Peyer's patch (tissue), 4 donors: ENCODE results near the gene ERMP1. TPM values are rescaled to one million over a fixed set of nuclear protein-coding genes. Genes with fewer than 3 reads are reported as not detected.
A peak's percentile ranks its signal among the peaks of the same experiment; 100 is the strongest.

Experiments
- DNase-seq, 3 donors: peaks; one replicate each; pipeline ENCODE4 v3.0.0-alpha.2; 2017 to 2019
- H3K27ac ChIP-seq, 4 donors: fragments of 200-600 bp; sonication (generic); one replicate each; pipeline ENCODE4 v1.5.1; 2016 to 2019
- H3K27me3 ChIP-seq, 2 donors: fragments of 200-600 bp; sonication (generic); one replicate each; pipeline ENCODE4 v1.5.1; 2019
- H3K36me3 ChIP-seq, 3 donors: fragments of 200-600 bp; sonication (generic); one replicate each; pipeline ENCODE4 v1.5.1; 2016 to 2019
- H3K4me1 ChIP-seq, 4 donors: fragments of 200-600 bp; sonication (generic); one replicate each; pipeline ENCODE4 v1.5.1; 2016 to 2019
- H3K4me3 ChIP-seq, 4 donors: fragments of 200-600 bp; sonication (generic); 1 replicate in 3 of 4; 2 replicates in 1 of 4; pipeline ENCODE4 v1.5.1; 2016 to 2019; ENCODE audit warnings: mild to moderate bottlenecking in 1 of 4
- H3K9me3 ChIP-seq, 4 donors: fragments of 200-600 bp; sonication (generic); one replicate each; pipeline ENCODE4 v1.5.1; 2016 to 2019; ENCODE audit warnings: mild to moderate bottlenecking in 1 of 4
- CTCF ChIP-seq, 6 experiments: fragments of 450-650 bp in 4 of 6; fragments of 200-600 bp in 2 of 6; sonication (generic) in 1 of 6; IDR thresholded peaks; one replicate each; pipeline ENCODE4 v1.5.1; 2017 to 2019; ENCODE audit warnings: antibody characterized with exemption in 6 of 6, mild to moderate bottlenecking in 3 of 6, moderate library complexity in 1 of 6
- POLR2A ChIP-seq, 2 donors: fragments of 450-650 bp; IDR thresholded peaks; one replicate each; pipeline ENCODE4 v1.5.1; 2017; ENCODE audit warnings: antibody characterized with exemption in 2 of 2, mild to moderate bottlenecking in 2 of 2, moderate library complexity in 2 of 2
- total RNA-seq, 4 donors: library from RNA; depleted of rRNA; stranded (reverse); fragments of >200 nt; gene quantifications; one replicate each; pipeline ENCODE4 v1.1.0, GENCODE V29; 2016

ERMP1 gene
- total RNA-seq, 4 donors from 2014 or later: 20.8 to 23.2 (median 22.0) TPM

DNA sequence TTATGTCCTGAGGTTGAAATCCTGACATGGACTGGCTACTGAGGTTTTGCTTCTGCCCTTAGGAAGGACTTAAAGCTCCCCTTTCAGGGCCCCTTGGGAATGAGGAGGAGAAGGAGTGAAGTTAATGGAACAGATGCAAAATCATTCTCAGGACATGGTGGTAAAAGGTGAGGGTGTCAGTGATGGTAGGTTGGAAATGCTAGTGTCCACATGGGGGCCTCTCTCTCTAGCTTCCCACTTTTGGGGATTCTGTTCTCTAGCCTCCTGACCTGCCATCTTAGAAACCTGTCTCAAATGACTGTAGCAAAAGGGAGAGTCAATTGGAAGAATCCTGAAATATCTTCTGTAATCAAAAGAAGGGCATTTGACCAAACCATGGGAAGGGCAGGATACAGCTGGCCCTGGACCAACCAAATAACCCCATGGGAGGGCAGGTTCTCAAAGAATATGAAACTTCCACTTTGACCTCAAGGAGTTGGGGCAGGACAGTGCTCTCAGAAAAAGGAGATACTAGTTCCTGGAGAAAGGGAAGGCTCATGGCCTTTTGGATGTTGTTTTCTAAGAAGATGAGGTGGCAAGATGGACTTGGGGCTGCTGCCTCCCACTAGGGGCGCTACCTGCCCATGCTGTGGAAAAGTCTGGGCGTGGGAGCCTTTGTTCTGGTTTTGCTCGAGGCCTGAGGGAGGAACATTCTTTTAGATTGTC is 36.5 kb upstream of the ERMP1 start:
- no peak overlapping the region for H3K27ac ChIP-seq
- DNase-seq: no peak
- H3K27me3 ChIP-seq: no peaks in the 10 kb centered on the region
- H3K4me3 ChIP-seq: no peak overlapping the region
- H3K36me3 ChIP-seq: no peaks in the 10 kb centered on the region
- H3K4me1 ChIP-seq: no peaks in the 10 kb centered on the region
- no peaks in the 10 kb centered on the region for H3K9me3 ChIP-seq
- TF ChIP-seq CTCF (IDR thresholded peaks at IDR 0.05) (peak in 3 of 6 experiments; percentile 20 to 28 (median 24)), POLR2A (IDR thresholded peaks at IDR 0.05) (no peak)

DNA sequence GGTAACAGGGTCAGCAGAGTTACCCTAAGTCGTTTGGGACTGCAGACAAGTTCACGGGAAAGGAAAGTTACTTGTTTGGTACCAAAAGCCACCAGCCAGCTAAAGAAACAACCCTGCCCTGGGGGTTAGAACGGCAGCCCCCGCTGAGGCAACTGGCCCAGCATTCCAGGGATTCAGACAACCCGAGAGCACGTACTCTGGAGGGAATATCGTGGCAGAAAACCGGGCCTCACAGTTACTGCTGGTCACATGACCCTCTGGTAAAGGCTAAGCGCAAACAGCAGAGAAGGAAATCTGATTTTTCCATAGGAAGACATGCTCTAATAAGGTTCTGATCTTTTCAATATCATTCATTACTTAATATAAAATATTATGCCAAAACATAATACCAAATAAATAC is 35.3 kb upstream of the ERMP1 start:
- H3K4me3 ChIP-seq: no peak overlapping the region
- TF ChIP-seq CTCF (IDR thresholded peaks at IDR 0.05) (no peak), POLR2A (IDR thresholded peaks at IDR 0.05) (no peak)
- H3K27me3 ChIP-seq: no peaks in the 10 kb centered on the region
- H3K27ac ChIP-seq: no peak overlapping the region
- H3K36me3 ChIP-seq: no peaks in the 10 kb centered on the region
- DNase-seq: no peak
- H3K4me1 ChIP-seq: no peaks in the 10 kb centered on the region
- no peaks in the 10 kb centered on the region for H3K9me3 ChIP-seq

- Histone ChIP-seq H3K27ac (no peak overlapping the region), H3K4me3 (no peak overlapping the region), H3K4me1 (peaks cover 0 to 11% (median 0%) of the 10 kb centered on the region in 4 donors), H3K9me3 (no peaks in the 10 kb centered on the region), H3K27me3 (no peaks in the 10 kb centered on the region), H3K36me3 (no peaks in the 10 kb centered on the region)
- no peak for TF ChIP-seq POLR2A (IDR thresholded peaks at IDR 0.05)
- no peak for TF ChIP-seq CTCF (IDR thresholded peaks at IDR 0.05)
- DNase-seq: no peak
Observed at GRCh38 chr9:5866685-5867084, 33.8 kb upstream of the ERMP1 start.

DNA sequence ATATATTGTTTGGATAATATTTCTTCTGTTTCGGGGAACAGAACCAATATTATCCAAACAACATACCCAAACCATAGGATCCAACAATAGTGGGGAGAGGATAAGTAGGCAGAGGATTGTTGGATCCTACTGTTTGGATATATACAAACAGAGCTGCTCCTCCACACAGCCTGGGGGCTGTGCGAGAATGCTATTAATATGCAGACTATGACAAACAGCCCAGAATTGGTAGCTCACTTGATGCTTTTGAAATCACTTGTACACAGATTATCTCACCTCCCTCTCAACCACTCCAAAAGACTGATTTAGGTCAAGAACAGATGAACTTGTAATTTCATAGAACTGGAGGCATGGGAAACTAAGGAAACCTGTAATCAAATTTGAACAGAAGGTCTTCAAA is 33.4 kb upstream of the ERMP1 start:
- H3K4me1 ChIP-seq: peaks cover 0 to 11% (median 0%) of the 10 kb centered on the region in 4 donors
- no peaks in the 10 kb centered on the region for H3K27me3 ChIP-seq
- H3K9me3 ChIP-seq: no peaks in the 10 kb centered on the region
- H3K4me3 ChIP-seq: no peak overlapping the region
- no peak for TF ChIP-seq POLR2A (IDR thresholded peaks at IDR 0.05)
- no peak for DNase-seq
- H3K36me3 ChIP-seq: no peaks in the 10 kb centered on the region
- H3K27ac ChIP-seq: no peak overlapping the region

DNA sequence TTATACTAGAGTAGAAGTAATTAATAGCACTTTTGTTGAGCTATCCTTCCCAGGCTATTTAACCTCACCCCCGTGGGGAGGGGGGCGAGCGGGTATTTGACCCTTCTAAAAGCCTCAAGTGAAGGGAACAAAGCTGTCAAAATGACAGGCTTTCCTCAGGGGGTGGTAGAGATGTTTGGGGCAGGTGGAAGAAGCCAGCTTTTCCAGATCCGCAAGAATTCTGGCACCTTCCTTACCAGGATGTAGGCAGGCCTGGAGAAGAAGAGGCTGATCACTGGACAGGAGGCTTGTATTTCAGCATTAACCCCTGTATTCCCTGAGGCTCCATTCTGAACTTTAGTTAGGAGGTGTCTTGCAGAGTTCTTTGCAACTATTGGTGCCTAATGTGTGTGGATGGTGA is 31.5 kb upstream of the ERMP1 start:
- TF ChIP-seq CTCF (IDR thresholded peaks at IDR 0.05) (no peak), POLR2A (IDR thresholded peaks at IDR 0.05) (no peak)
- Histone ChIP-seq H3K4me3 (no peak overlapping the region), H3K27me3 (no peaks in the 10 kb centered on the region), H3K9me3 (no peaks in the 10 kb centered on the region), H3K36me3 (no peaks in the 10 kb centered on the region), H3K27ac (no peak overlapping the region), H3K4me1 (peaks cover 0 to 11% (median 0%) of the 10 kb centered on the region in 4 donors)
- no peak for DNase-seq

DNA sequence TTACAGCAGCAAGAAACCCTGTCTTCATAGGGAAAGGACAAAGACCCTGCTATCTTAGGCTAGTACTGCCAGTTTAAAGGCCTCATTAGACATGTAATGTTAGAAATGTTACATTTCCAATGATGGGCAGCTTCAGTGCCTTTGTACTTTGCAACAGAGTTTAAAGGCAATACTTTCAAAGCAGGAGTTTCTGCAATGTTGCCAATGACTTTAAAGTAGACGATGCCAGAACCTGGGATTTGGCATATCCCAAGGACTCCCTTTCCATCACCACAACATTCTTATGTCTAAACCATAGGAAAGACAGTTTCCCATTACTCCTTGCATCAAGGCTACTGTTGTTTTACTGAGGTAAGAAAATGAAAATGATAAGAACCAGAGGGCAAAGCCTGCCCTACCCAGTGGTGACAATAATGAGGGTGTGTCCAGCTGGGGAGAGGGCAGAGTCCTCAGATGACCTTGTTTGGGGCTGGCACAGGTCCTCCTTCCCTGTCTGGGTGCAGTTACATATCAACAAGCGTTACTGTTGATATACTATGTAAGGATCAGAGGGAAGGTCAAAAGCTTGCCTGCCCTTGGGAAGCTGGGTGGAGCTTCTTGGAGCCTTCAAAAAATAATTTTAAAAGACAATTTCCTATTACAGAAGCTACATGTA is 30.3 kb upstream of the ERMP1 start:
- H3K4me3 ChIP-seq: no peak overlapping the region
- DNase-seq: peak in 2 of 3 donors; percentile 78 to 83
- peaks cover 0 to 11% (median 0%) of the 10 kb centered on the region in 4 donors for H3K4me1 ChIP-seq
- no peaks in the 10 kb centered on the region for H3K9me3 ChIP-seq
- H3K27me3 ChIP-seq: no peaks in the 10 kb centered on the region
- TF ChIP-seq CTCF (IDR thresholded peaks at IDR 0.05) (no peak), POLR2A (IDR thresholded peaks at IDR 0.05) (no peak)
- H3K27ac ChIP-seq: peak overlapping the region in 2 of 4 donors; percentile 26 to 66
- no peaks in the 10 kb centered on the region for H3K36me3 ChIP-seq
